ENCODE data around the gene TOMM7.
"Not testable (repeated sequence)": the region's sequence is repeated elsewhere in the genome, so short reads cannot be mapped to it uniquely, and the experiment has no call there.

TOMM7 gene

GRCh38 chr7:22853674-22854157 lies 31.1 kb upstream of the TOMM7 start:
- no peak for DNase-seq (ENCODE audit: low spot score)

DNA sequence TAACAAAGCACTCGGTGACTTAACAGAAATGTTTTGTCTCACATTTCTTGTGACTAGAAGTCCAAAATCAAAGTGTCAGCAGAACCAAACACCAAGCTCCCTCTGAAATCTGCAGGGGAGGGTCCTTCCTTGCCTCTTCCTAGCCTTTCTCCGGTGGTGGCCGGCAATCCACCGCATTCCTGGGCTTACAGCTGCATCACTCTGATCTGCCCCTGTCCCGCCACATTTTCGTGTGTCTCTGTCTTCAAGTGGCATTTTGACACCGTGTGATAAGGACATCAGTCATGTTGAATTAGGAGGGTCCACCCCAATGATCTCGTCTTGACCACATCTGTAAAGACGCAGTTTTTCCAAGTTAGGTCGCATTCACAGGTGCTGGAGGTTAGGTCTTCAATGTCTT lies 30.5 kb upstream of the TOMM7 start:
- DNase-seq (ENCODE audit: low spot score), result no peak

GRCh38 chr7:22851145-22851544 lies 28.5 kb upstream of the TOMM7 start:
- DNase-seq (ENCODE audit: low spot score), result no peak

DNA sequence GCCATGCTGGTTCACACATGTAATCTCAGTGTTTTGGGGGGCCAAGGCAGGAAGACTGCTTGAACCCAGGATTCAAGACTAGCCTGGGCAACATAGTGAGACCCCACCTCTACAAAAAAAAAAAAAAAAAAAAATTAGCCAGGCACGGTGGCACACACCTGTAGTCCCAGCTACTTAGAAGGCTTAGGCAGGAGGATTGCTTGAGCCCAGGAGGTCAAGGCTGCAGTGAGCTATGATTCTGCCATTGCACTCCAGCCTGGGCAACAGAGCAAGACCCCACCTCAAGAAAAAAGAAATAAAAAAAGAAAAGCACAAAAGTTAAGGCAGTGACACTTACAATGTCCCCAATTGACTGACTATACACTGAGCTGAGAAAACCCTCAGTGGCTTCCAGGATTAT lies 27.7 kb upstream of the TOMM7 start:
- DNase-seq (ENCODE audit: low spot score), result not testable (repeated sequence)

DNA sequence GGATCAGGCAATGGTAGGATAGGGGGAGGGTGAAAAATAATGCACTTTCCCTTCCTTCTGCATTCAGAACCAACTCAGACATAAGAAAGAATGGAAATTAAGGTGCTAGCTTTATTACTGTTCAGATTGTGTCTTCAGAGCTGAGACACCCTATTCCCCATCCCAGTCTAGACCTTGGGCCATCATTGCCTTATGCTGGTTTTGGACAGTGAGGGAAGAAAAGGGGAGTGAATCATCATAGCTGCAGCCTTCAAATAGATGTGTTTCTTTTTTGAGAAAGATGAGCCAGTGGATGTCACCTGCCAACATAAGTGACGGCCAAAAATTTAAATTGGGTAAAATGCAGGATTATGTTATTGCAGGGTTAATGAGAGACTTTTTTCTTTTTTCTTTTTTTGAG lies 27.0 kb upstream of the TOMM7 start:
- DNase-seq (ENCODE audit: low spot score), result no peak

- no peak for DNase-seq (ENCODE audit: low spot score)
These were observed 26.5 kb upstream of the TOMM7 start for GRCh38 chr7:22849172-22849571.

- no peak for DNase-seq (ENCODE audit: low spot score)
These were observed 24.3 kb upstream of the TOMM7 start for GRCh38 chr7:22846961-22847360.

DNA sequence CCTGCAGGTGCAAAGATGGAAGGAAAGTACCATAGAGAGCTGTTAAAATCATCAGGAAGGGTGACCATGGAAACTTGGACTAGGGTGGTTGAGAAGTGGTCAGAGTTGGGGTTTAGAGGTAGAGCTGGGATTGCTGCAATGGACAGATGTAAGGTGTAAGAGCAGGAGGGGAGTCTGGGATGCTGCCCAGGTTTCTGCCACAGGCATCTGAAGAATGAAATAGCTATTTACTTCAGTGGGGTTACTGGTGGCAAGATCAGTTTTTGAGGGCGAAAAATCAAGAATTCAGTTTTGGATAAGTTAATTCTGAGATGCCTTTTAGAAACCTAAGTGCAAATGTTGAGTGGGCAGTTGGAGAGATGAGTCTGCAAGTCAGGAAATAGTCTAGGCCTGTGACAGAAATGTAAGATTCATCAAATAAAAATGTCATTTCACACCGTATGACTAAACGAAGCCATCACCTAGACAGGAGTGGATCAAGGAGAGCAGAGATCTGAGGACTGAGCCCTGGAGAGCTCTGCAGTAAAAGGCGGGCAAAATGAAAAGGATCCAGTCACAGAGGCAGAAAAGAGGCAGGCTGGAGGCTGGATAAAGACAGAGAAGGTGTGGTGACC lies 22.7 kb upstream of the TOMM7 start:
- no peak for DNase-seq (ENCODE audit: low spot score)

DNA sequence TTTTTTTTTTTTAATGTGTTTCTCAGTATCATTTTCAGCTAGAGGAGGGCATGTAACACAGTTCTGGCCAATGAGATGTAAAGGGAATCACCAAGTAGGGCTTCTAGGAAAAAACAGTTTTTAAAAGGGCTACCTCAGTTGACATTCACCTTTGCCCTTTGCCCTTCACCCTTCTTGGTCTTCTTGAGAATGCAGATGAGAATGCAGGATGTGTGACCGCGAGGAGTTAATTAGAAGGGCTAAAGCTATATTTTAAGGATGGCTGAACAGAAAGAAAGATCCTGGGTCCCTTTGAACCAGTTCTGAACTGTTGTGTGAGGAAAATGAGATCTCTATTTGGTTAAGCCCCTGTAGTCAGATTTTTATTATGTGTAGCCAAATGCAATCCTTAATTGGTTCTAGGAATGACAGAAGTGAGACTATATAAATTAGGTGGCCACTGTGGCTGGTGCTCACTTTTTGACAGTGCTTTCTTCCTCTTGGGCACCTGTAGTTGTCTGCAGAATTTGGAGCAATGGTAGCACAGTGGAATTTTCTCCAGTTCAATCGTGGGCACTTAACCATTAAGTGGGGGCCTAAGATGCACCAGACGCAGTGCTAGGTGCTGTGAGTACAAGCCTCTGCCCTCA lies 21.1 kb upstream of the TOMM7 start:
- DNase-seq (ENCODE audit: low spot score), result no peak

DNA sequence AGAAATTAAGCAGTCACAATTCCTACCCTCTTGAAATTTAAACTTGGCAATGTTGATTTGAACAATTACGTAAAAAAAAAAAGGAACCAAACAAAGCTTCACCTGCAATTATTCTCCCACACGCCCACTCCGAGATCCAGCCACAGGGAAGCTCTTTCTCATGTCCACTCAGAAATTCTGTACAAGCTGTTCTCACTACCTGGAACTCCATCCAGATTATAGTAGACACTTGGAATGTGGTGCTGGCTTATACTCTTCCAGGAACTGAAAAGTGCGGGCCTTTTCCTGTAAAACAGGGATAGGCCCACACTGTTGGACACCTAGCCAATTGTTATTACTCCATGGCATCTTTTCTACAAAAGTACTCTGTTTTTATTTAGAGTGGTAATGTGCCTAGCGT lies 20.3 kb upstream of the TOMM7 start:
- no peak for DNase-seq (ENCODE audit: low spot score)

- no peak for DNase-seq (ENCODE audit: low spot score)
These were observed 19.8 kb upstream of the TOMM7 start for GRCh38 chr7:22842383-22842941.

GRCh38 chr7:22841954-22842353 lies 19.3 kb upstream of the TOMM7 start:
- DNase-seq (ENCODE audit: low spot score), result no peak

DNA sequence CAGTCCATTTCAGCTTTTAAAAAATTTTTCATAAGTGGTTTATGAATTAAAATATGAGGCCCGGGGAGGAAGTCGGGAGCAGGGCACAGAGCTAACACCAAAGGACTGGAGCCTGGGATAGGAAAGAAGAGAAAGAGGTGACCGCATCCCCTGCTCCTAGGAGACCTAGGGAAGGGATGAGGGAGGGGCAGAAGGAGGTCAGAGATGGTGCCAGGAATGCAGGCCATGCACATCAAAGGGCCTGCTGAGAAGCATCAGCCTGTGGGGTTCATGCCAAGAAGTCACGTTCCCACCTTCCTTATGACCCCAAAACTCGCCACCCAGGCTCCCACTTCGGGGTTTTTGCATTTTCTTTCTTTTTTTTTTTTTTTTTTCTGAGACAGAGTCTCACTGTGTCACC lies 14.7 kb upstream of the TOMM7 start:
- DNase-seq (ENCODE audit: low spot score), result no peak

- not testable (repeated sequence) for DNase-seq (ENCODE audit: low spot score)
These were observed 13.9 kb upstream of the TOMM7 start for GRCh38 chr7:22836506-22836905.

DNA sequence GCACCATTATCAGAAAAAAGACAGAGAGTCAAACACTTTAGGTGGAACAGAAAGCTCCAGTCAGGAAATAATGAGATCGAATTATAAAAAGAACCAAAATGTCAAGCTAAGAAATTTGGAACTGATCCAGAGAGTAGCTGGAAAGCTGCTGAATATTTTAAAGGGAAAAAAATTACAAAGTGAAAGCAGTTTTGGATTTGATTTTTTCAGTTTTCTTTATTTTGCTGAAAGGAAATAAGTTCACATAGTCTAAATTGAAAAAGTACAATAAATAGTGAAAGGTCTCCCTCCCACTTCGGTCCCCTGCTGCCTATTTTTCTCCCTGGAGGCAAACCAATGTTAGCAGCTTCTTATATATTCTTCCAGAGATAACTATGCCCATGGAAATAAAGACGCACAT lies 11.3 kb upstream of the TOMM7 start:
- no peak for DNase-seq (ENCODE audit: low spot score)

DNA sequence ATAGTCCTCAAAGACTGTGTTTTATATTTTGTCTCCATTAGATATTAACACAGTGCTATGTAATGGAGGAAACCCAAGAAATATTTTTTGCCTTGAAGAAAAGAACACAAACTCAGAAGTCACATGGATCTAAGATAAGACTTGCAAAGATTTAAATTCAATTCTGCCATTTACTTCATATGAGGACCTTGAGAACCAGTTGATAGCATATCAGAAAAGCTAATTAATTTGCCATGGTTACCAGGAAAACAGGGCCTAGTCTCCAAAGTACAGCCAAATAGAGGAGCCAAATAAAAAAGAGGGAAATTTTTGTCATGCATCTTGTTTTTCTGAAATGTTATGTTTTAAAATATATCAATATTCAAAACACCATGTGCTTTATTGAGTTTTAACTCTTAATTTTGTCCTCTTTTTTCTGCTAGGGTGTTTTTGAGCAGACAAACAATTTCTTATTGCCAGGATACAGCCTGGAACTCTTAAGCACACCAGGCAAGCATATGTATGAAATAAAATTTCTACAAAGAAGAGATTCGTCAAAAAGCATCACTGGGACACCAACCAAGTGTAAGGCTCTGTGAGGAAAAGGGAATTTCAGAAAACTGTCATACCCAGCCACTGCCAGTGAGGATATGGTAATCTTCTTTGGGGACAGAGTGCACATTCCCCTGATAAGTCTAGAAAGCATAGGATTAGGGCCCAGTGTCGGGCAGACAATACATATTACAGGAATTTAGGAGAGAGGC lies 10.6 kb upstream of the TOMM7 start:
- DNase-seq (ENCODE audit: low spot score), result no peak

DNA sequence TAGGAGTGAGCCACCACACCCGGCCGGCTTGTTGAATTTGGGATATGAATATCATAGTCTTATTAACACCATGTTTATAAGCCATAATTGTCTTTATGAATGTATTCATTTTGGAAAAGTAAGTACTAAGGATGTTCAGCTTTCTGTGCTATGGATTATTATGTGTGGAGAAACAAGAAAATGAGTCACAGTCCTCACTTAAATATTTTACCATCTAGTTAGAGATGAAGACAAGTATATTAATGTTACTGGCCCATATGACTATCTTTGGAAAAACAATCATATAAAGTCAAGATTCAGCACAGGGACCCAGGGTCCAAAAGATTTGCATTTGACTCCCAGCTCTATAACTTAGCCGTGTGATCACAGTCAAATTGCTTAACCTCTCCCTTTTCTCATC lies 9.8 kb upstream of the TOMM7 start:
- no peak for DNase-seq (ENCODE audit: low spot score)

DNA sequence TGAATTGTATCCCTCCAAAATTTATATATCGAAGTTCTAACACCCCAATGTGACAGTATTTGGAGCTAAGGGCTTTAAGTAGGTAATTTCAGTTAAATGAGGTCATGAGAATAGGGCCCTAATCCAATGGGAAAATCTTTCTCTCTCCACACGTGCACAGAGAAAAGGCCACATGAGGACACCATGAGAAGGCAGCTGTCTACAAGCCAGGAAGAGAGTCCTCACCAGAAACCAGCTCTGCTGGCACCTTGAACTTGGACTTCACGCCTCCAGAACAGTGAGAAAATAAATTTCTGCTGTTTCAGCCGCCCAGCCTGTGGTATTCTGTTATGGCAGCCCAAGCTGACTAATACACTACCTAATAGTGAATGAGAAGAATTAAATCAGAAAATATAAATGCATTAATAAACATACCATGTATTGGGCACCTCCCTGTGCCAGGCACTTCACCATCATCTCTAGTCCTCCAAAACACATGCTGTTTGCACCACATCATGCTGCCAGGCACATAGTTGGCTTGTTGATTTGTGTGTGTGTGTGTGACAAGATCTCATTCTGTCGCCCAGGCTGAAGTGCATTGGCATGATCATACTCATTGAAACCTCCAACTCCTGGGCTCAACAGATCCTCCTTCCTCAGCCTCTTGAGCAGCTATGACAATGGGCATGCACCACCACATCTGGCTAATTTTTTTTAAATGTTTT lies 9.1 kb upstream of the TOMM7 start:
- DNase-seq (ENCODE audit: low spot score), result no peak

GRCh38 chr7:22827563-22827962 lies 4.9 kb upstream of the TOMM7 start:
- no peak for DNase-seq (ENCODE audit: low spot score)

DNA sequence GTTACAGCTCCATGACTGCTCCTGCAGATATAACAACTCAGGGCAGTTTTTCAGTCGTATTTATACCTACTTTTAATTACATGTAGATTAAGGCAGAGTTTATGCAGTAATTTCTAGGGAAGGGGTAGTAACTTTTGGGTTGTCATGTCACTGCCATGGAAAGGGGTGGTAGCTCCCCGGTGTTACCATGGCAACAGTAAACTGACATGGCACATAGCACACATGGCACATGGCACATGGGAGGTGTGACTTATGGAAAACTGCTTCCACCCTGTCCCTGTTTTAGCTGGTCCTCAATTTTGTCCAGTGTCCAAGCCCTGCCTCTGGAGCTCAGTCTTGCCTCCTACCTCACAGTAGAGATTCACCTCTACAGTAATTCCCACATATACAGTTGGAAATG lies 3.9 kb upstream of the TOMM7 start:
- no peak for DNase-seq (ENCODE audit: low spot score)

DNA sequence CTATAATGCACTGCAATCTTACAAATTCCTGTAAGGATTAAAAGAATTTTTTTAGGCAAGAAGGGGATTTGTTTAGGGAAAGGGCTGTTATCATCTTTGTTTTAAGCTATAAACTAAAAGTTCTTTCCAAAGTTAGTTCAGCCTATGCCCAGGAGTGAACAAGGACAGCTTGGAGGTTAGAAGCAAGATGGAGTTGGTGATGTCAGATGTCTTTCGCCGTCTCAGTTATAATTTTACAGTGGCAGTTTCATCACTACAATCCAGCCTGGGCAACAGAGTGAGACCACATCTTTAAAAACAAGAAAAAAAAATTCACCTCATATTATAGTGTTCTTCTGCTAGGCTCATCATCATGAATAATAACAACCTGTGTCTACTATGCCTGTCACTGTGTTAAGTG lies 2.1 kb upstream of the TOMM7 start:
- DNase-seq (ENCODE audit: low spot score), result no peak

DNA sequence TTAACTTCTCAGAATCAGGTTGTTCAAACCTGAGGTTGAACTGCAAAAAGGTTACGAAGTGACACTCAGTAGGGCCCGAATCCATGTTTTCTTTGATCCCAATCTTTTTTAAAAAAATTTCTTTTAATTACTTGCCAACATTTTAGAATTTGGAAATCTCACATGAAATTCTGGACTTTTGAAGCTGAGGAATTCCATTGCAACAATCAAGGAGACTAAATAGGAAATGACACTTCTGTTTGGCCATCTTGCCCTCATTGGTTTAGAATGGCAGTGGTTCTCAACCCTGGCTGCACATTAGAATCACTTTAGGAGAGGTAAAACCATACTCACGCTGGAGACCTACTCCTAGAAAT lies 471 bp upstream of the TOMM7 start:
- no peak for DNase-seq (ENCODE audit: low spot score)
